ENCODE data around the gene ALG1L2.
"Not testable (repeated sequence)": the region's sequence is repeated elsewhere in the genome, so short reads cannot be mapped to it uniquely, and the experiment has no call there.

The ALG1L2 gene

DNA sequence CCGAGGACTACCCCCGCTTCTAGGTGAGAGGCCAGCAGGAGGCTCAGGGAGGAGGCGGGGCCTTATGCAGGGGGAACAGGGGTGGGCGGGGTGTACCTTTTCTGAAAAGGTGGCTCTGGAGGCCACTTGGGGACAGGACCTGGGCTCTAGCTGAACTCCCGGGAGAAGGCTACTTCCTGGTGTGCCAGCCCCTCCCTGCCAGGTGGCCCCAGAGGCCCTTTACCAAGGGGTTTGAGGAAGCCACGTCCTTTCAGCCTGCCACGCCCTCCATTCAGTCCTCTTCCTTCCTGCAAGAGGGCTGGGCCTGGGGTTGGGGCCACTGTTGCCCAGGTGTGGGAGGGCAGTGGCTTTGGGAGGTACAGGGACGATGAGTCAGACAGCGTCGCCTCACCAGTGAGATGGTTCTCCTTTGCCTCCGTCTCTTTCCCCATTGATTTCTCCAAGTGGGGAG is 12.9 kb downstream of the ALG1L2 start:
- DNase-seq: peak in 1 of 6 experiments; percentile 17

DNA sequence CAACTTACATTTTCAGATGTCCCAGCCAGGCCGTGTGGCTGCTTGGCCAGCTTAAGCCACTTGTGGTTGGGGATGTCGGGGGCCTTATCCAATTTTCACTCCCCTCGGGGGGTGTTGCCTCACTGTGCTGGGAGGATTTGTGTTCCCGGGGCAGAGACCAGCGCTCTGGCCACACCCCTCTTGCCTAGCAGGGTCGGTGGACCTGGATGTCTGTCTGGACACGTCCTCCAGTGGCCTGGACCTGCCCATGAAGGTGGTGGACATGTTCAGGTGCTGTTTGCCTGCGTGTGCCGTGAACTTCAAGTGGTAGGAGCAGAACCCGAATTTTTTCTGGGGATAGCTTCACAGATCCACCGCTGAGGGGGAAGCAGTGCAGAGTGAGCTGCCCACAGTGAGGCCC is 14.2 kb downstream of the ALG1L2 start:
- not testable (repeated sequence) for DNase-seq

DNA sequence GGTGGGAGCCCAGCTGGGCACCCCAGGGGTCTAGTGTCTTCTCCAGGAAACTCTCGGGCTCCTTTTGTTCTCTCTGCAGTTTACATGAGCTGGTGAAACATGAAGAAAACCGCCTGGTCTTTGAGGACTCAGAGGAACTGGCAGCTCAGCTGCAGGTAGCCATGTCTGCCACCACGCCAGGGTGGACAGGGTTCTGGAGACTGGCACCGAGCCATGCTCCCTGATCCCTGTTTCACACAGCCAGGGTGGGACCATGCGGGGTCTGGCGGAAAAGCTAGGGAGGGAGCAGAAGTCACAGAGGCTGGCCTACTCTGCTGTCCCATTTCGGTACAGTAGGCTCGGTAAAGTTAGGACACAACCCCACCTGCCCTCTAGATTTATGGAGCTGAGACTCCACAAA is 15.5 kb downstream of the ALG1L2 start:
- DNase-seq: not testable (repeated sequence)

- peak; percentile 21 to 43 (median 30) for DNase-seq
Observed at GRCh38 chr3:130097690-130098638, 16.3 kb downstream of the ALG1L2 start.

GRCh38 chr3:130098639-130099385 is 17.2 kb downstream of the ALG1L2 start:
- DNase-seq: not testable (repeated sequence)

- not testable (repeated sequence) for DNase-seq
Observed at GRCh38 chr3:130102545-130102944, 20.9 kb downstream of the ALG1L2 start.

GRCh38 chr3:130104191-130104590 is 22.6 kb downstream of the ALG1L2 start:
- not testable (repeated sequence) for DNase-seq

DNA sequence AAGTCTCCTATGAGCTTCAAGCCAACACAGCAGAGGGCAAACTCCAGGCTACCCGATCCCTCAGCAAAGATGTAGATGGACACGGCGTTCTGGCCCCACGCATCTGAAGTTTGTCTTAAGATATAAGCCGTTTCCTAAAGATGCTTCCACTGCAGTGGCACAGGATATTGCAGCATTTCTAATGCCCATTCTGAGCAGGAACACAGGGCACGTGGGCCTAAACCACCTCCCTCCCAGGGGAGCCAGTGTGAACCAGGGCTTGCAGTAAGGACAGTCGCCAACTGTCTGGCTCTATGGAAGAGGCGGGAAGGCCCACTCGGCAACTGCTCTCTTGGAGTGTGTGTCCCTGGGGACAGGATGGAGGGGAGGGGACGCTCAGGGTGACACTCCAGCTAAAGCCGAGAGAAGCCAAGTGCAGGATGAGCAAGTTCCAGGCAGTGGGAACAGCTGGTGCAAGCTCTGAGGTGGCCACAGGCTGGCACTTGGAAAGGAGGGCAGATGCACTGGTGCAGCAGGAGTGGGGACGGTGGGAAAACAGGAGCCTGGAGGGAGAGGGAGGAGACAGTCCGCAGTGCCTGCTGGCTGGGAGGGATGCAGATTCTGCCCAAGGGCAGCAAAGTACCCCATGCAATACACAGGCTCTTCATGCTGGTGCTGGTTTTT is 25.8 kb downstream of the ALG1L2 start:
- DNase-seq: not testable (repeated sequence)

DNA sequence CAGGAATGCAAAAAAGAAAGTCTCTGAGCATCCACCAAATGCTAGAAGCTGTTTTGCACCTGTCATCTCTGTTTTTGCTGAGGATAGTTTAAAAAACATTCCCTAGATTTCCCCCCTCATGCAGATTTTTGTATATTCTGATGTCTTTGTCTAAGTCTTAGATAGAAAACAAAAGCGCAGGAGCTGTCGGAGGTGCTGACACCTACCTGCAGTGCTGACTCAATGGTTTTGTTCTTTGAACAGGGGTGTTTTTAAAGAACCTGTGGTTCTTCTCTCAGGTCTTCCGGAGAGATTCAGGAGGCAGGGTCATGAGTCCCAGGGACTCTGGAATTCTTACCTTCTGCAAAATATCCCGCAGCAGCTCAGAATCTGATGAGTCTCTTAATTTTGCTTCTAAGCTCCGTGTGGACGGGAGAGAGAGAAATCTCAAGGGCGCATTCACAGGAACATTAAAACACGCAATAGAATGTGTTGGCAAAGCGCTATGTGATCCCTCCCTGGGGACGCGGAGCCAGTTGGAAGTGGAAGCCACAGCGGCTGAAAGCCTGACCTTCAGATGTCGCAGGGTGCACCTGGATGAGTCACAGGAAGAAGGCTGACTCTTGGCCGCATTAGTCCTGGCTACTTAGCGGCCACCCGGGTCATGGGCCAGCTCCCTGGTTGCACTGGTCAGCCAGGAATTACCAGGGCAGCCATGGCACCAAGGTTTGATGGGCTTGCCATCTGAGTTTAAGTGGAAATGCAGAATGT is 27.4 kb downstream of the ALG1L2 start:
- not testable (repeated sequence) for DNase-seq

DNA sequence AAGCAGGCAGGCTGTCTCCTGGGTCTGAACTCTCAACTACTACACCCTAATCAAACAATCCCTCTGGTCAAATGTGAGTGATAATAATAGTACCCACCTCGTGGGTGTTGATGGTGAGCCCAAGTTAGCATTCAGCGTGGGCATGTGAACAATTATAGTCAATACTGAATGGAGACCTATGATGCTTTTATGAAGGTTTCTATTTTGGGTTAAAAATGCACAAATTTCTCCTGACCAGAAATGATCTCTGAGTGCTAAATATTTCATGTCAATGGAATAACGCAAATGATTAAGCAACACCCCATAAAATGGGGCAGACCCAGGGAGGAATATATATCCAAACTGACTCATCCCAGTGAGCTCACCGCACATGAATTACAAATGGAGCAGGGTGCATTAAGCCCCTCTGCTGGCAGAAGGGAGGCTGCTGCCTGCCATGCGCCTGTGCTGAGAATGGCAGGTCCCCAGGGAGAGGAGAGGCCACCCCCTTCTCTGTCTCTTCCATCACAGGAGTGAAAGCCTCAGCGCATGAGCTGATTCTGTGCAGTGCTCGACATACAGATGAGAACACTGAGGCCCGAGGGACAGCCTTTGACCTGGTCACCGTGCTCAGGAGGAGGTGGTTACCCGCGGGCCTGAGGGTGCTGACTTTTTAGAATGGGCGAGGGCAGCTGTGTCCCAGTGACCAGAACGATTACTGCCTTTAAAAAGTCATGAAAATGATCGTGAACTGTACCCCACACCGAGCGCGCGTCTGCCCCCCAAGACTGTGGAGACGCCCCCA is 28.9 kb downstream of the ALG1L2 start:
- DNase-seq: not testable (repeated sequence)

DNA sequence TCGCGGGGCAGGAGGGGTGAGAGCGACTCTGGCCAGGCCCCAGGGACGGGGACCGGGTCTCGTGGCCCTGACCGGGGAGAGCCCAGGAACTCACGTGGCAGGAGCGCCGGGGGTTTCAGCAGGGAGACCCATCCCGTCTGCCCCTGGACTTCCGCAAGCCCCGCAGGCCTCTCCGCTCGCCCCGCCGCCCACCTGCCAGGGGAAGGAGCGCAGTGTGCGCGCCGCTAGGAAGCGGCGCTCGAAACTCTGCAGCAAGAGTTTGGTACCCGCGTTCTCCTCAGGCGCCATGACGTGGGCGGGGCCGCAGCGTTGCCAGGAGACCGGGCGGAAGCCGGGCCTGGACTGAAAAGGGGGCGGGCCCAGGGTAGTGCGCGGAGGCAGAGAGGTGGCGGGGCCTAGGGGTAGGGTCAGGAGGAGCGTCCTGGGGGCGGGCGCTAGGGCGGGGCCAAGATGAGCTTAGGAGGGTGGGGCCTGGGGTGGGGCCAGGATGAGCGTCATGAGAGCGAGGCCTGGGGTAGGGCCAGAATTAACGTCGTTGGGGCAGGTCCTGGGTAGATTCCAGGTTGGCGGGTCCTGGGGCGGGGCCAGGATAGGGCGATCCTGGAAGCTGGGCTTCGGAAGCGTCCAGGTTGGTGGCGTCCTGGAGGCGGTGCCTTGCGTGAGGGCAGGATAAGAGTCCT is 29.7 kb downstream of the ALG1L2 start:
- peak; percentile 96 to 99 (median 99) for DNase-seq

- DNase-seq: peak; percentile 97 to 99 (median 99)
Observed at GRCh38 chr3:130111865-130112747, 30.5 kb downstream of the ALG1L2 start.

- DNase-seq: not testable (repeated sequence)
Observed at GRCh38 chr3:130112748-130113073, 31.1 kb downstream of the ALG1L2 start.

DNA sequence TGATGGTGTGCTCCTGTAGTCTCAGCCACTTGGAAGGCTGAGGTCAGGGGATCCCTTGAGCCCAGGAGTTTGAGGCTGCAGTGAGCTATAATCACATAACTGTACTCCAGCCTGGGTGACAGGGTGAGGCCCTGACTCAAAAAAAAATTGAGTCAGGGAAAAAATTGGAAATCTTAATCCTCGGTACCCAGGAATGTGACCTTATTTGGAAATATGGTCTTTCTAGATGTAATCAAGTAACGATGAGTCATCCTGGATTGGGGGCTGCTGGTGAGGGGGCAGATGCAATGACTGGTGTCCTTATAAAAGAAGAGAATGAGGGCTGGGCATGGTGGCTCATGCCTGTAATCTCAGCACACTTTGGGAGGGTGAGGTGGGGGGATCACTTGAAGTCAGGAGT is 33.8 kb downstream of the ALG1L2 start:
- DNase-seq: not testable (repeated sequence)

GRCh38 chr3:130117933-130118332 is 36.3 kb downstream of the ALG1L2 start:
- no peak for DNase-seq

GRCh38 chr3:130119824-130120223 is 38.2 kb downstream of the ALG1L2 start:
- not testable (repeated sequence) for DNase-seq

DNA sequence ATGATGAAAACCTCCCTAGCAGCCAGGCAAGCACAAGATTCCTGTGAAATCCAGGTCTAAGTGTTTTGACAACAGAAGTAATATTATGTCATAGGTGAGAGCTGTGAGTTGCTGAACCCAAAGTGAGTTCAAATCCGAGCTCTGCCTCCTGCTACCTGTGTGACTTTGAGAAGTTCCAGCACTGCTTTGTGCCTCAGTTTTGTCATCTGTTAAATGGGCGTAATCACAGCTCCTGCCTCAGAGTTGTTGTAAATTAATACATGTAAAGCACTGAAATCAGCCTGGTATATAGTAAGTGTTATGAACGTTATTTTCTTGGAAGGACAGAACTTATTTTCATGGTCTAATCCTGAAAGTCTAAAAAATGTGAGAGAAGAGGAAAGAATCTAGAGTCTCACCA is 38.7 kb downstream of the ALG1L2 start:
- DNase-seq: not testable (repeated sequence)

- not testable (repeated sequence) for DNase-seq
Observed at GRCh38 chr3:130122891-130123775, 41.5 kb downstream of the ALG1L2 start.

GRCh38 chr3:130125406-130125805 is 43.8 kb downstream of the ALG1L2 start:
- DNase-seq: not testable (repeated sequence)
